Right kidney (tissue), 9 donors: Measurements from ENCODE around the gene FHAD1.

Experiments used
- DNase-seq: peaks from one replicate; pipeline ENCODE4 v3.0.0-alpha.2; 2016
- long read RNA-seq, 8 donors: transcript quantifications; one replicate each; lab custom pipeline, GENCODE V29; 2026

Gene FHAD1
- long read RNA-seq, donor 1: 0 reads
- long read RNA-seq, donor 2, partial matches to known transcripts: 0 of 1 reads
- long read RNA-seq, donor 2, other reads (novel, unspliced or antisense): 0 of 1 reads
- long read RNA-seq, donor 3: 0 reads
- long read RNA-seq, donor 4: 0 reads
- long read RNA-seq, donor 5: 0 reads
- long read RNA-seq, donor 6: 0 reads
- long read RNA-seq, donor 7: 0 reads
- long read RNA-seq, donor 8, partial matches to known transcripts: 0 of 1 reads
- long read RNA-seq, donor 8, other reads (novel, unspliced or antisense): 0 of 1 reads

DNA sequence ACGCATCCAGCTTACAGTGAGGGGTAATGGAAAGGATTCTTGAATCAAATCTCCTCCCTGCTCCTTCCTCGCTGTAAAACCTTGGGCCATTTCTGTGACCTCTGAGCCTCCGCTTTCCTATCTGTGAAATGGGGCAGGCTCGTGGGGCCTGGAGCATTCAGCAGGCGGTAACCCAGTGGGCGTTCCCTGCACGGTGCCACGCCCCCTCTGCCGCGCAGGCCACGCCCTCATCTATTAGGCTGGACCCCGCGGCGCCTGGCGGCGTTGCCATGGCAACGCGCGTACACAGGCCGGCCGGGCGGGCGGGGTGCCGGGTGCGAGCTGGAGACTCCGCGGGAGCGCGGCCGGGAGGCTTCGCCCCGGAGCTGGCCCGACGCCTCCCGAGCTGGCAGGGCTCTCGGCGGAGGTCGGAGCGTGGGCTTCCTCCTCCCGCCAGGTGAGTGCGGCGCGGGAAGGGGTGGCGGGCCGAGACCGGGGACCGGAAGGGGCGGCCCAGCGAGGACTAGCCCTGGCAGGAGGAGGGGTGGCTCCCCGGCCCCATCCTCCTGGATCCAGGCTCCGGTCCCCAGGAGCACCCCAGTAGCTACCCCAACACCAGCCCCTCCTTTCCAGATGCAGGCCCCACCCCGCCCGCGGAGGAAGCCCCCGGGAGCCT lies at the start of gene FHAD1:
TSS of gene FHAD1 (plus strand) at position 264 of the 655 bp plus-strand sequence. CDS start 4,562 bp downstream, outside the sequence.
- DNase-seq: peak; percentile 86

DNA sequence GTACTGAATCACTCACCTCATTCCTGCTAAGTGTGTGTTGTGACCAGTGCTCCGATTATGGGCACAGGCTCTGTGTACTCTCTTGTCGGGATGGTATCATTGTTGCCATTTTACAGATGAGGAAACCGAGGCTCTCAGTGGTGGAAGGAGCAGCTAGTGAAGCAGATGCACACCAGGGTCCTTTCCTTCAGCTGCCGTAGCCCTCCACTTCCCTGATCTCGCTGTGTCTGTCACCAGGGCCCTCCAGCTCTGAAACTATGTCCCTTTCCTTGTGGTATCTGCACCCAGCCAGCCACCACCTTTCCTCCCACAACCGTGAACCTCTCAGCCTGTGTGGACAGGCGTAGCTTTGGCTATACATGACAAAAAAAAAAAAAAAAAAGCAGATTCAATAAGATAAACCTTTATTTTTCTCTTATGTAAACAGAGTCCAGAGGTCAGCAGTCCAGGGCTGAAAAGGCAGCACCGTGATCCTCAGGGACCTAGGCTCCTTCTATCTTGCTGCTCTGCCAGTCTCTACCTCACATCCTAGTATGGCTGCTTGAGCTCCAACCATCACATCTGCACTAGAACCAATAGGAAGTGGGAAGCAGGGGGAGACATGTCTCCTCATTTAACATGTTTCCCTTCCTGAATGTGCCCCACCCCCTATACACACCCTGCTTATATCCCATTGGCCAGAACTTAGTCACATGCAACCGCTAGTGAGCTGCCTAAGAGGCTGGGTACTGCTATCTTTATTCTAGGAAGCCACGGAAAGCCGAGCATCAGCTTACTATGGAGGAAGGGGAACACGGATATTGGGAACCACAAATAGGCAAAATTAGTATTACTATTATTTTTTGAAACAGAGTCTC lies 49.2 kb upstream of the FHAD1 start:
- DNase-seq: no peak

GRCh38 chr1:15198684-15199083 lies 48.3 kb upstream of the FHAD1 start:
- DNase-seq: no peak

GRCh38 chr1:15201221-15201620 lies 45.8 kb upstream of the FHAD1 start:
- no peak for DNase-seq

DNA sequence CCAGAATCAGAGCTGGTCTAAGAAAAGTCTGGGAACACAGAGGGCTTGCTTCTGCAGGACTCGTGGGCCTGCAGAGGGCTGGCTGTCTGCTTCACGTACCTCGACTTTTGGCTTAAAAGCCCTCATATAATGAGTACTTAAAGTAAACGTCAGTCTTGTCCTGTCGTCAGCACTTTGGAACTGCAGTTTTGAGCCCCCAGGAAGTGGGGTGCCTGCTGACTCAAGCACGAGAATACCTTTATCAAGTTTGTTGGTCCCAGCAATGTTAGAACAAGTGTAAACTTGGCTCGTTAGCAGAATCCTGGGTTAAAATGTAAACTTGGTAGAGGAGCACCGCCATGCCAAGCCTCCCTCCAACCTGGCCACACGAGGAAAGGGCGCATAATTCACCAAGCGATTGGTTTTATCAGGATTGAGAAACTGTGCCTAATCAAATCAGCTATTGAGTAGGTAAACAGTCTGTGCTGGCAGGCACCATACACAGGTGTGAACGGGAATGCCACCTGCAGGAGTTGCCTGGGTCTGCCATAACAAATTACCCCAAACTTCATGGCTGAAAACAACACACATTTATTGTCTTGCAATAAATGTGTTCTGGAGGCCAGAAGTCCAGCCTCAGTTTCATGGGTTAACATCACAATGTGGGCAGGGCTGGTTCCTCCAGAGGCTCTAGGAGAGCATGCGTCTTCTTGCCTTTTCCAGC lies 45.0 kb upstream of the FHAD1 start:
- no peak for DNase-seq

DNA sequence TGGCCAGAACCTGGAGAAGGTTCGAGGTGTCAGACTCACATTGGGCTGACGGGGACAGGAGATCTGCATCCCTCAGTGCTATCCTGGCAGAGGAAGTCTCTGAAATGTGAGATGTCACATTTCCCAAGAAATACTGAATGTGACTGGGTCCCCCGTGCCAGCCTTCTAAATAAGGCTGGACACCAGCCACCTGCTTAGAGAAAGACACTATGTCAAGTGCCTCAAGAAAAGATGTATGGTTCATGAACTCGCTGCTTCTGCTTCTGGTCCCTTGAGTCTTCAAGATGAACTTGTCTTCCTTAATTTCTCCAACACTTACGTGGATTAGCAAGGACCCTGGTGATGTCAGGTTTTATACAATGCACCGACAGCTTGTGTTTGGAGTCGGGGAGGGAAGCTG lies 42.1 kb upstream of the FHAD1 start:
- DNase-seq: no peak

DNA sequence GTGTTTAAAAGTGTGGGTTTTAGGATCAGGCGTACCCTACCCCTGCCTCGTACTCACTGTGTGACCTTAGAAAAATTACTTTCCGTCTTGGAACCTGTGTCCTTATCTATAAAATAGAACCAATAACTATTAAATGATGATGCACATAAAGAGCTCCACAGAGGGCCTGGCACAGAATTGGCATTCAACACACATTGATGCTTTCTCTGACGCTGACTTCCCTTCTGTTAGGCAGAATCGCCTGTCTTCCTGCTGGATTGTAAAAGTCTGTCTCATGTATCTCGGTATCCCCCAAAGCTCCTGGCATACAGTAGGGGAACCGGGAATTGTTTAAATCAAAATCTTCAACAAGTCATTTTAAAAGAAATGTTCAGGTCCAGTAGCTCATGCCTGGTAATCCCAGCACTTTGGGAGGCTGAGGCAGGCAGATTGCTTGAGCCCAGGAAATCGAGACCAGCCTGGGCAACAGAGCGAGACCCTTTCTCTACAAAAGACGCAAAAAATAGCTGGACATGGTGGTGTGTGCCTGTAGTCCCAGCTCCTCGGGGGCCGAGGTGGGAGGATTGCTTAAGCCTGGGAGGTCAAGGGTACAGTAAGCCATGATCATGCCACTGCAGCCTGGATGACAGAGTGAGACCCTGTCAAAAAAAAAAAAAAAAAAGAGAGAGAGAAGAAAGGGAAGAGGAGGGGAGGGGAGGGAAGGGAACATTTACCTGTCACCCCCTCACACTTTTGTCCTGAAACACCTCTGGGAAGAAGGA lies 41.3 kb upstream of the FHAD1 start:
- DNase-seq: no peak

GRCh38 chr1:15206418-15207030 lies 40.5 kb upstream of the FHAD1 start:
- no peak for DNase-seq

GRCh38 chr1:15207031-15207828 lies 39.8 kb upstream of the FHAD1 start:
- peak; percentile 59 for DNase-seq

DNA sequence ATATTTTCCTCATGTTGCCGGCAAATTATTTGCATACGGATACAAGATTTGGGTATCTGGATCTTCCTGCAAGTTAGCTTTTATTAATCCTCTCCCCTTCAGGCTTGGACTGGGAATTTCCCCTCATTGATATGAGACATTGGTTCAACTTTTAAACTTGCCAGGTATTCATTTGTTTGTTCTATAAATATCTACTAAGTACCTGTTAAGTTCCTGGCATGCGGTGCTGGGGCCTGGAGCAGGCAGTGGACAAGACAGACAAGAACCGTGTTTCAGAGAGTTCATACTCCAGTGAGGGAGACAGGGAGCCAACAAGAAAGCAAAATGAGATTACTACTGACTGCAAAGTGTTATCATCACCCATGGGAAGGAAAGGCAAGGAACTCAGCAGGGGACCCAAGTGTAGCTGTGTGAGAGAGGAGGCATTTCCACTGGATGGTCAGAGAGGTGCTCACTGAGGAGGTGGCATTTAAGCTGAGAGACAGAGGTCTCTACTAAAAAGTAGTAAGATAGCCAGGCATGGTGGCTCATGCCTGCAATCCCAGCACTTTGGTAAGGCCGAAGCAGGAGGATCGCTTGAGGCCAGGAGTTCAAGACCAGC lies 39.1 kb upstream of the FHAD1 start:
- DNase-seq: no peak

GRCh38 chr1:15210651-15211375 lies 36.2 kb upstream of the FHAD1 start:
- DNase-seq: no peak

GRCh38 chr1:15211424-15211823 lies 35.6 kb upstream of the FHAD1 start:
- DNase-seq: no peak

DNA sequence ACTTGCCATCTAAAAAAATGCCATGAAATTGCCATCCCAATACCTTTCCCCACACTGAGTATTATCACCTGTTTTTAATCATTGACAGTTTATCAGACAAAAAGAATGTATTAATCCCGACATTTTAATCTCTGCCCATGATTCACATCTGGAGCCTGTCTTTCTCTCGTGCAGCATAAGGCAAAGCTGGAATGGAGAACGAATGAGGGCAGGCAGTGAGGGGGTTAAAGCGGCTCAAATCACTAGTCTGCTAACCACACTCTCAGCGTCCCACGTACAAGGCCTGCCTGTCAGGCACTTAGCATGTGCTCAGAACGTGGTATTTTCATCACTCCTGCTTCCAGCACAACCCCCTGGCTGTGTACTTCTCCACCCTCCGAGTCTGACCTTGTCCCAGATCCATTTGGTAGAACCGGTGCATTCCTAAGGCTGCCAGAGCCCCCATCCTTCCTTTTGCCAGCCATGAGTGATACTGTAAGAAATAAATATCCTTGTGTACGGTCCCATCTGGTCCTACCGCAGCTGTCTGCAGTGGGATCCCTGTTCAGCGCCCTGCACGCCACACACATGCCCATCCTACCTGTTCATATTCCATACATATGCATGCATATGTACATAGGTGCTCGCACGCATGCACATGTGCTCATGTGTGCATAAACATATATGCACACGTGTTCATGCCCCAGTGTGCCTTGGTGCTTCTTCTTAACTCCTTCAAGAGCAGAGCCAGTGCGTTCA lies 34.6 kb upstream of the FHAD1 start:
- no peak for DNase-seq

DNA sequence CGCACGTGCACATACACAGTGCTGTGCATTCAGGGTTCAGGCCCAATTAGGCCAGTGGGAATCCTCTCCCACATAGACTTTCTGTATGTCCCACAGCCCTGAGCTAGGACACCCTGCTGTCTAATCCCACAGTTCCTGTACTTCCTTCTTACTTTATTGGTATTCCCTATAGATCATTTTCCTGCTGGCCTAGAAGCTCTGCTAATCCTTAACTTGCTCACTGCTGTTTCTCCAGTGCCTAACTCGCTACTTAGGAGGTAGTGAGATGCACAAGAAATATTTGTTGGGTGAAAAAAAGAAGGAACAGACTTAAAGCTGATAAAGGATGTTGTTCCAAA lies 34.1 kb upstream of the FHAD1 start:
- no peak for DNase-seq

- no peak for DNase-seq
Observed at GRCh38 chr1:15213341-15213821, 33.6 kb upstream of the FHAD1 start.

- peak; percentile 68 for DNase-seq
Observed at GRCh38 chr1:15214527-15214926, 32.5 kb upstream of the FHAD1 start.

GRCh38 chr1:15215116-15215515 lies 31.9 kb upstream of the FHAD1 start:
- no peak for DNase-seq

- DNase-seq: no peak
Observed at GRCh38 chr1:15217654-15218053, 29.4 kb upstream of the FHAD1 start.
